ENCODE data around the gene GRIFIN.

GRCh38 chr7:2438186-2438585 lies 38.0 kb downstream of the GRIFIN start:
- TF ChIP-seq CTCF (IDR thresholded peaks at IDR 0.05; ENCODE audit: insufficient read depth, low read depth, low read length) (no peak), EZH2 (IDR thresholded peaks at IDR 0.05; ENCODE audit: insufficient read depth, low read length) (no peak)

Data from astrocyte (in vitro differentiated cells and primary cell).